Natural killer cell (primary cell): ENCODE data around the gene NPM1. TPM values are rescaled to one million over a fixed set of nuclear protein-coding genes. Genes with fewer than 3 reads are reported as not detected.
A peak's percentile ranks its signal among the peaks of the same experiment; 100 is the strongest.

Experiments
- ATAC-seq, 3 donors: fragments of 150-1000 bp in 2 of 3; fragments of 200-7000 bp in 1 of 3; cut with Tn5 transposase; 1 replicate in 1 of 3; 2 replicates in 2 of 3; pipeline ENCODE4 v1.10.0; 2021; ENCODE audit warnings: mild to moderate bottlenecking in 2 of 3, moderate library complexity in 2 of 3
- DNase-seq, 2 donors: peaks; one replicate each; pipeline versions ENCODE4 v3.0.0 to v3.0.0-alpha.2; 2013 to 2021; ENCODE audit warnings: mixed read lengths in 1 of 2
- H3K27ac ChIP-seq: one replicate; pipeline ENCODE4 v1.5.1; 2013; ENCODE audit warnings: mild to moderate bottlenecking, low read length
- H3K27me3 ChIP-seq: one replicate; pipeline ENCODE4 v1.6.1; 2013; ENCODE audit warnings: low read length; ENCODE audit not compliant: control insufficient read depth, insufficient read depth
- H3K36me3 ChIP-seq: one replicate; pipeline ENCODE4 v1.6.1; 2013; ENCODE audit warnings: low read length; ENCODE audit not compliant: control insufficient read depth, insufficient read depth
- H3K4me1 ChIP-seq: one replicate; pipeline ENCODE4 v1.6.1; 2013; ENCODE audit warnings: low read length; ENCODE audit not compliant: control insufficient read depth, insufficient read depth
- H3K4me3 ChIP-seq: one replicate; pipeline ENCODE4 v1.5.1; 2013; ENCODE audit warnings: low read length
- H3K9me3 ChIP-seq: one replicate; pipeline ENCODE4 v1.6.1; 2013; ENCODE audit warnings: low read length; ENCODE audit not compliant: control insufficient read depth, insufficient read depth
- H3K27ac Mint-ChIP-seq, 2 donors: one replicate each; pipeline ENCODE4 v1.8.0; 2022; ENCODE audit warnings: mild to moderate bottlenecking in 2 of 2, mixed read lengths in 2 of 2, moderate library complexity in 1 of 2
- H3K27me3 Mint-ChIP-seq, 2 donors: one replicate each; pipeline ENCODE4 v1.8.0; 2022; ENCODE audit warnings: low read depth in 2 of 2, mixed read lengths in 2 of 2
- H3K36me3 Mint-ChIP-seq: one replicate; pipeline ENCODE4 v1.8.0; 2022; ENCODE audit warnings: mixed read lengths
- H3K4me1 Mint-ChIP-seq, 2 donors: one replicate each; pipeline ENCODE4 v1.8.0; 2022; ENCODE audit warnings: mixed read lengths in 2 of 2
- H3K4me3 Mint-ChIP-seq: one replicate; pipeline ENCODE4 v1.8.0; 2022; ENCODE audit warnings: mild to moderate bottlenecking, moderate library complexity, mixed read lengths
- H3K9me3 Mint-ChIP-seq, 2 donors: one replicate each; pipeline ENCODE4 v1.8.0; 2022; ENCODE audit warnings: mixed read lengths in 2 of 2
- CTCF ChIP-seq: fragments of 200-600 bp; IDR thresholded peaks from one replicate; pipeline ENCODE4 v1.8.0; 2022; ENCODE audit warnings: antibody characterized with exemption
- WGBS: methylation state at CpG from one replicate; pipeline ENCODE4 v1.1.7; 2013; ENCODE audit warnings: missing lambda C conversion rate; ENCODE audit not compliant: insufficient coverage; 5-methylcytosine and 5-hydroxymethylcytosine counted together
- intact Hi-C: fragments of 100-400 bp; cut with micrococcal nuclease; formaldehyde crosslinking; loops from one replicate; pipeline ENCODE4 v1.14.2; 2022
- total RNA-seq, 4 donors: library from RNA; stranded (reverse); fragments of 120-200 nt in 1 of 4; gene quantifications; one replicate each; pipeline versions ENCODE4 v1.2.3 to v1.2.4, GENCODE V29; 2013 to 2022

The NPM1 gene
- total RNA-seq, 3 donors from 2014 or later (not counting 1 experiment from before 2014, with no cell fraction given) = 440 to 554 (median 454) TPM

- no peaks in the 10 kb centered on the region for H3K9me3 ChIP-seq
- TF ChIP-seq CTCF = peak; percentile 31
- H3K27me3 Mint-ChIP-seq = peaks cover 0 to 15% of the 10 kb centered on the region in 2 donors
- ATAC-seq (peak; percentile 25 to 56 (median 49)), DNase-seq (peak; percentile 26 to 48)
- H3K4me1 ChIP-seq = peaks cover 22% of the 10 kb centered on the region
- H3K4me1 Mint-ChIP-seq = peaks cover 6 to 20% of the 10 kb centered on the region in 2 donors
- WGBS = under 1% methylated on average over 74 of the region's 74 CpGs
- no peaks in the 10 kb centered on the region for H3K36me3 Mint-ChIP-seq
- H3K27me3 ChIP-seq = peaks cover 16% of the 10 kb centered on the region
- H3K4me3 ChIP-seq = peak within 1 kb of the TSS; percentile 32
- peak within 1 kb of the TSS in 1 of 2 donors; percentile 20 for H3K27ac Mint-ChIP-seq
- H3K27ac ChIP-seq = no peak within 1 kb of the TSS
- no peaks in the 10 kb centered on the region for H3K36me3 ChIP-seq
- intact Hi-C loops = loop anchor here (2.0 kb wide), 1 partner anchor 488 kb away; no protein-coding TSS in a partner anchor
- H3K9me3 Mint-ChIP-seq = no peaks in the 10 kb centered on the region
- H3K4me3 Mint-ChIP-seq = peak within 1 kb of the TSS; percentile 88
Measured at GRCh38 chr5:171418982-171419687, 31.5 kb downstream of the NPM1 start, which contains the start of gene FGF18. Gene FGF18 (plus strand): TSS chr5:171419647. CDS start chr5:171420200, 553 bp downstream.

GRCh38 chr5:171419688-171420430, 32.2 kb downstream of the NPM1 start:
- Mint-ChIP-seq H3K27ac (no peak overlapping the region), H3K9me3 (no peaks in the 10 kb centered on the region), H3K4me3 (peak overlapping the region; percentile 72), H3K4me1 (peaks cover 6 to 20% of the 10 kb centered on the region in 2 donors), H3K27me3 (peaks cover 0 to 15% of the 10 kb centered on the region in 2 donors), H3K36me3 (no peaks in the 10 kb centered on the region)
- peak in 2 of 3 donors; percentile 35 to 47 for ATAC-seq
- H3K4me1 ChIP-seq = peaks cover 22% of the 10 kb centered on the region
- H3K9me3 ChIP-seq = no peaks in the 10 kb centered on the region
- intact Hi-C loops = loop anchor here (2.0 kb wide), 1 partner anchor 487 kb away; no protein-coding TSS in a partner anchor
- H3K4me3 ChIP-seq = no peak overlapping the region
- peaks cover 16% of the 10 kb centered on the region for H3K27me3 ChIP-seq
- DNase-seq = peak in 1 of 2 donors; percentile 59
- no peaks in the 10 kb centered on the region for H3K36me3 ChIP-seq
- TF ChIP-seq CTCF = no peak
- H3K27ac ChIP-seq = no peak overlapping the region
- under 1% methylated on average over 95 of the region's 95 CpGs for WGBS

- DNase-seq (no peak), ATAC-seq (no peak)
- intact Hi-C loops = no loop called here
- Histone ChIP-seq H3K27ac (no peak overlapping the region), H3K9me3 (no peaks in the 10 kb centered on the region), H3K4me3 (no peak overlapping the region), H3K4me1 (peaks cover 22% of the 10 kb centered on the region), H3K27me3 (peaks cover 16% of the 10 kb centered on the region), H3K36me3 (no peaks in the 10 kb centered on the region)
- Mint-ChIP-seq H3K27ac (no peak overlapping the region), H3K9me3 (no peaks in the 10 kb centered on the region), H3K4me3 (peak overlapping the region; percentile 72), H3K4me1 (peaks cover 6 to 20% of the 10 kb centered on the region in 2 donors), H3K36me3 (no peaks in the 10 kb centered on the region), H3K27me3 (peaks cover 0 to 15% of the 10 kb centered on the region in 2 donors)
- WGBS = 3% methylated on average over 65 of the region's 65 CpGs
- TF ChIP-seq CTCF = no peak
Measured at GRCh38 chr5:171420431-171421241, 33.0 kb downstream of the NPM1 start.
